ENCODE data around the gene VCAM1. TPM values are rescaled to one million over a fixed set of nuclear protein-coding genes. Genes with fewer than 3 reads are reported as not detected.

Gene VCAM1
- total and polyA plus RNA-seq, 2 of the 8 experiments (the other 6 are each of a cell fraction or from before 2014, with no cell fraction given), result 0.21 TPM; not detected in 1

DNA sequence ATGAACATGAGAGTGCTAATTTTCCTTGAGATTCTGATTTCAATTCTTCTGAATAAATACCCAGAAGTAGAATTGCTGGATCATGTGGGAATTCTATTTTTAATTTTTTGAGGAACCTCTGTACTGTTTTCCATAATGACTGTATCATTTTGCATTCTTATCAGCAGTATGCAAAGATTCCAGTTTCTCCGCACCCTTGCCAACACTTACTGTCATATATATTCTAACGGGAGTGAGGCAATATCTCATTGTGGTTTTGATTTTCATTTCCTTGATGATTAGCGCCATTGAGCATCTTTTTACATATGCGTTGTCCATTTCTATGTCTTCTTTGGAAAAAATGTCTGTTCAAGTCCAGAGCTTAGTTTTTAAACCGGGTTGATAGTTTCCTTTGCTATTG, 33.2 kb downstream of the VCAM1 start (continued):
- TF ChIP-seq CTBP2 (IDR thresholded peaks at IDR 0.05; ENCODE audit: borderline replicate concordance, insufficient read depth, insufficient read length, low read length) (no peak), MAFK (IDR thresholded peaks at IDR 0.05; ENCODE audit: low read depth, low read length) (no peak), KDM4A (IDR thresholded peaks at IDR 0.05; ENCODE audit: low read depth, low read length, severe bottlenecking) (no peak)
- TF ChIP-seq, protein P1, sequence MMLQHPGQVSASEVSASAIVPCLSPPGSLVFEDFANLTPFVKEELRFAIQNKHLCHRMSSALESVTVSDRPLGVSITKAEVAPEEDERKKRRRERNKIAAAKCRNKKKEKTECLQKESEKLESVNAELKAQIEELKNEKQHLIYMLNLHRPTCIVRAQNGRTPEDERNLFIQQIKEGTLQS (IDR thresholded peaks at IDR 0.05; ENCODE audit: insufficient read depth, low read depth, low read length), result no peak

Measured in H1 (cell line).